ENCODE data around the gene RBM23.

The RBM23 gene

DNA sequence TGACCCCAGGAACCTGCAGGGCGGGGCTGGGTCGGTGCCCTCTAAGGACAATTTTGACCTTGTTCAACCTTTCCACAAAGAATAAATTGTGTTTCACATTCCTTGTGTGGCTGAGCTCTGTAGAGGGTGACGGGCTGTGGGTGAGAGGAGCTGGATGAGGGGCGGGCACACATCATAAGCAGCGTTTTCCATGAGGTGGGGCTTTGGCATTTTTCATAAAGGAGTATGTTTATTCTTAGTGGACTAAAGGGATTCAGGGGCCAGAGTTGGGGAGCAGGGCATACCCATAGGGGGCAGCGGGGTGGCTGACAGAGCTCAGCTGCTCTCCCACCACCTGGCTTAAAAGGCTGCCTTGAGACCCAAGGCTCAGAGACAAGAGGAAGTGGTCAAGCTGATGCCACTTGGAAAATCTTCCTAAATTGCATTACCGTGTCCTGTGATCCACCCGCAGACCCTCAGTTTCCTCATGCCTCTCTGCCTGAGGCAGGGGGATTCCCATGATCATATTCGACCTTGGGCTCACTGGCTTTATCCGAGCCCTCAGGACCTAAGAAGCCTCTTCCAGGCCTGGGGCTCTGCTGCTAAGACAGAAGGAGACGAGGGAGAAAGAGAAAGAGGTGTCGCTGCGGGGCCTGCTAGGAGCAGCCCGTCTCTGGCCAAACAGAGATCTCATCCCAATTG is 71.1 kb downstream of the RBM23 start:
- H3K4me3 ChIP-seq (ENCODE audit: low read depth, low read length, poor library complexity, severe bottlenecking), result no peak overlapping the region
- H3F3A ChIP-seq (ENCODE audit: insufficient read depth, low read length), result no peaks in the 10 kb centered on the region
- no peaks in the 10 kb centered on the region for H3K4me1 ChIP-seq (ENCODE audit: insufficient read depth, low read length, severe bottlenecking)
- H4K20me1 ChIP-seq (ENCODE audit: insufficient read depth, low read length), result no peaks in the 10 kb centered on the region
- H3K36me3 ChIP-seq (ENCODE audit: insufficient read depth, low read length), result no peaks in the 10 kb centered on the region
- H3K27me3 ChIP-seq (ENCODE audit: insufficient read depth, low read length), result no peaks in the 10 kb centered on the region; the same call in 1 of the 2 replicates
- no peak overlapping the region for H2AFZ ChIP-seq (ENCODE audit: low read length)
- no peak overlapping the region for H3K9ac ChIP-seq (ENCODE audit: low read length)
- H3K4me2 ChIP-seq (ENCODE audit: low read length), result no peak overlapping the region
- H3K79me2 ChIP-seq (ENCODE audit: insufficient read depth, low read length), result no peaks in the 10 kb centered on the region
- no peaks in the 10 kb centered on the region for H3K9me2 ChIP-seq (ENCODE audit: low read depth, low read length)
- H3K27ac ChIP-seq (ENCODE audit: low read depth, low read length, poor library complexity, severe bottlenecking), result no peak overlapping the region
- no peaks in the 10 kb centered on the region for H3K9me3 ChIP-seq (ENCODE audit: low read length)
- TF ChIP-seq EZH2 (IDR thresholded peaks at IDR 0.05; ENCODE audit: borderline replicate concordance, low read length), result no peak
- TF ChIP-seq, protein P1, sequence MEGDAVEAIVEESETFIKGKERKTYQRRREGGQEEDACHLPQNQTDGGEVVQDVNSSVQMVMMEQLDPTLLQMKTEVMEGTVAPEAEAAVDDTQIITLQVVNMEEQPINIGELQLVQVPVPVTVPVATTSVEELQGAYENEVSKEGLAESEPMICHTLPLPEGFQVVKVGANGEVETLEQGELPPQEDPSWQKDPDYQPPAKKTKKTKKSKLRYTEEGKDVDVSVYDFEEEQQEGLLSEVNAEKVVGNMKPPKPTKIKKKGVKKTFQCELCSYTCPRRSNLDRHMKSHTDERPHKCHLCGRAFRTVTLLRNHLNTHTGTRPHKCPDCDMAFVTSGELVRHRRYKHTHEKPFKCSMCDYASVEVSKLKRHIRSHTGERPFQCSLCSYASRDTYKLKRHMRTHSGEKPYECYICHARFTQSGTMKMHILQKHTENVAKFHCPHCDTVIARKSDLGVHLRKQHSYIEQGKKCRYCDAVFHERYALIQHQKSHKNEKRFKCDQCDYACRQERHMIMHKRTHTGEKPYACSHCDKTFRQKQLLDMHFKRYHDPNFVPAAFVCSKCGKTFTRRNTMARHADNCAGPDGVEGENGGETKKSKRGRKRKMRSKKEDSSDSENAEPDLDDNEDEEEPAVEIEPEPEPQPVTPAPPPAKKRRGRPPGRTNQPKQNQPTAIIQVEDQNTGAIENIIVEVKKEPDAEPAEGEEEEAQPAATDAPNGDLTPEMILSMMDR (IDR thresholded peaks at IDR 0.05; ENCODE audit: low read length), result no peak

DNA sequence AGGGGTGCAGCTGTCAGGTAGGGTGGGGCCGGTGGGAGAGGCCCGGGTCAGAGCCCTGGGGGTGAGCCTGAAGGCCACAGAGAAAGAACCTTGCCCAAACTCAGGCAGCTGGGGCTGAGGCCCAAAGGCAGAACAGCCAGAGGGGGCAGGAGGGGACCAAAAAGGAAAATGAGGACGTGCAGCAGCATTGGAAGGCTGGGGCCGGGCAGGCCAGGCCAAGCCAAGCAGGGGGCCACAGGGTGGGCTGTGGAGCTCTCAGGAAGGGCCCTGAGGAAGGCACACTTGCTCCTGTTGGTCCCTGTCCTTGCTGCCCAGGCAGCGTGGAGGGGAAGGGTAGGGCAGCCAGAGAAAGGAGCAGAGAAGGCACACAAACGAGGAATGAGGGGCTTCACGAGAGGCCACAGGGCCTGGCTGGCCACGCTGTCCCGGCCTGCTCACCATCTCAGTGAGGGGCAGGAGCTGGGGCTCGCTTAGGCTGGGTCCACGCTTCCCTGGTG is 72.1 kb downstream of the RBM23 start:
- Histone ChIP-seq H3K9me3 (ENCODE audit: low read length) (no peaks in the 10 kb centered on the region), H3K27ac (ENCODE audit: low read depth, low read length, poor library complexity, severe bottlenecking) (no peak overlapping the region), H4K20me1 (ENCODE audit: insufficient read depth, low read length) (no peaks in the 10 kb centered on the region), H3K9me2 (ENCODE audit: low read depth, low read length) (no peaks in the 10 kb centered on the region), H3K4me1 (ENCODE audit: insufficient read depth, low read length, severe bottlenecking) (no peaks in the 10 kb centered on the region), H3K27me3 (ENCODE audit: insufficient read depth, low read length) (no peaks in the 10 kb centered on the region; the same call in 1 of the 2 replicates), H3K4me2 (ENCODE audit: low read length) (no peak overlapping the region), H3K9ac (ENCODE audit: low read length) (no peak overlapping the region), H3K4me3 (ENCODE audit: low read depth, low read length, poor library complexity, severe bottlenecking) (no peak overlapping the region), H3K36me3 (ENCODE audit: insufficient read depth, low read length) (no peaks in the 10 kb centered on the region), H3F3A (ENCODE audit: insufficient read depth, low read length) (no peaks in the 10 kb centered on the region), H3K79me2 (ENCODE audit: insufficient read depth, low read length) (no peaks in the 10 kb centered on the region), H2AFZ (ENCODE audit: low read length) (no peak overlapping the region)
- no peak for TF ChIP-seq EZH2 (IDR thresholded peaks at IDR 0.05; ENCODE audit: borderline replicate concordance, low read length)
- TF ChIP-seq, protein P1 (IDR thresholded peaks at IDR 0.05; ENCODE audit: low read length), result no peak

DNA sequence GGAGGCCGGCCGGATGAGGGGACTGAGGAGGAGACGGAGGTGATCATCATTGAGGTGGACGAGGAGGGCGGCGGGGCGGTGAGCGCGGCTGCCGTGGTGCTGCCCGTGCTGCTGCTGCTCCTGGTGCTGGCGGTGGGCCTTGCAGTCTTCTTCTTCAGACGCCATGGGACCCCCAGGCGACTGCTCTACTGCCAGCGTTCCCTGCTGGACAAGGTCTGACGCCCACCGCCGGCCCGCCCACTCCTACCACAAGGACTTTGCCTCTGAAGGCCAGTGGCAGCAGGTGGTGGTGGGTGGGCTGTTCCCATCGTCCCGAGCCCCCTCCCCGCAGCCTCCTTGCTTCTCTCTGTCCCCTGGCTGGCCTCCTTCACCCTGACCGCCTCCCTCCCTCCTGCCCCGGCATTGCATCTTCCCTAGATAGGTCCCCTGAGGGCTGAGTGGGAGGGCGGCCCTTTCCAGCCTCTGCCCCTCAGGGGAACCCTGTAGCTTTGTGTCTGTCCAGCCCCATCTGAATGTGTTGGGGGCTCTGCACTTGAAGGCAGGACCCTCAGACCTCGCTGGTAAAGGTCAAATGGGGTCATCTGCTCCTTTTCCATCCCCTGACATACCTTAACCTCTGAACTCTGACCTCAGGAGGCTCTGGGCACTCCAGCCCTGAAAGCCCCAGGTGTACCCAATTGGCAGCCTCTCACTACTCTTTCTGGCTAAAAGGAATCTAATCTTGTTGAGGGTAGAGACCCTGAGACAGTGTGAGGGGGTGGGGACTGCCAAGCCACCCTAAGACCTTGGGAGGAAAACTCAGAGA is 72.9 kb downstream of the RBM23 start:
- H3K4me3 ChIP-seq (ENCODE audit: low read depth, low read length, poor library complexity, severe bottlenecking), result no peak overlapping the region
- no peak overlapping the region for H2AFZ ChIP-seq (ENCODE audit: low read length)
- H3F3A ChIP-seq (ENCODE audit: insufficient read depth, low read length), result no peaks in the 10 kb centered on the region
- no peak for TF ChIP-seq EZH2 (IDR thresholded peaks at IDR 0.05; ENCODE audit: borderline replicate concordance, low read length)
- TF ChIP-seq, protein P1 (IDR thresholded peaks at IDR 0.05; ENCODE audit: low read length), result no peak
- H3K9me3 ChIP-seq (ENCODE audit: low read length), result no peaks in the 10 kb centered on the region
- no peaks in the 10 kb centered on the region for H3K9me2 ChIP-seq (ENCODE audit: low read depth, low read length)
- no peak overlapping the region for H3K27ac ChIP-seq (ENCODE audit: low read depth, low read length, poor library complexity, severe bottlenecking)
- no peaks in the 10 kb centered on the region for H3K4me1 ChIP-seq (ENCODE audit: insufficient read depth, low read length, severe bottlenecking)
- no peaks in the 10 kb centered on the region for H3K79me2 ChIP-seq (ENCODE audit: insufficient read depth, low read length)
- no peaks in the 10 kb centered on the region for H4K20me1 ChIP-seq (ENCODE audit: insufficient read depth, low read length)
- H3K36me3 ChIP-seq (ENCODE audit: insufficient read depth, low read length), result no peaks in the 10 kb centered on the region
- no peak overlapping the region for H3K4me2 ChIP-seq (ENCODE audit: low read length)
- no peaks in the 10 kb centered on the region; the same call in 1 of the 2 replicates for H3K27me3 ChIP-seq (ENCODE audit: insufficient read depth, low read length)
- no peak overlapping the region for H3K9ac ChIP-seq (ENCODE audit: low read length)
